Fibroblast of lung (primary cell): ENCODE data around the gene DNER. TPM values are rescaled to one million over a fixed set of nuclear protein-coding genes. Genes with fewer than 3 reads are reported as not detected.

ENCODE experiments used
- DNase-seq, 2 donors: peaks; one replicate each; pipeline versions ENCODE4 v3.0.0 to v3.0.0-alpha.2; 2010; ENCODE audit warnings: low read depth in 2 of 2
- H2AFZ ChIP-seq: 2 replicates; pipeline ENCODE4 v1.5.1; 2012; ENCODE audit warnings: low read length, control low read depth, inconsistent platforms
- H3K27ac ChIP-seq: 2 replicates; pipeline ENCODE4 v1.5.1; 2011; ENCODE audit warnings: low read length, control low read depth; ENCODE audit not compliant: insufficient read depth
- H3K27me3 ChIP-seq: 2 replicates; pipeline ENCODE4 v1.5.1; 2011; ENCODE audit warnings: mild to moderate bottlenecking, low read length; ENCODE audit not compliant: control insufficient read depth, insufficient read depth
- H3K36me3 ChIP-seq: 2 replicates; pipeline ENCODE4 v1.5.1; 2011; ENCODE audit warnings: low read length; ENCODE audit not compliant: control insufficient read depth, insufficient read depth
- H3K4me1 ChIP-seq: 2 replicates; pipeline ENCODE4 v1.5.1; 2011; ENCODE audit warnings: low read length; ENCODE audit not compliant: control insufficient read depth, insufficient read depth; ENCODE audit errors: extremely low read depth
- H3K4me2 ChIP-seq: 2 replicates; pipeline ENCODE4 v1.5.1; 2011; ENCODE audit warnings: low read length, control low read depth; ENCODE audit not compliant: insufficient read depth; ENCODE audit errors: extremely low read depth
- H3K4me3 ChIP-seq, 4 experiments: fragments of 200-600 bp in 1 of 4; sonication (generic) in 1 of 4; replicated peaks in 1 of 4; 2 replicates each; pipeline ENCODE4 v1.5.1; 2011 to 2016; ENCODE audit warnings: low read length in 4 of 4, low read depth in 3 of 4, mild to moderate bottlenecking in 3 of 4, control low read depth in 2 of 4, inconsistent platforms in 1 of 4, mixed read lengths in 1 of 4; ENCODE audit not compliant: insufficient read depth in 1 of 4; ENCODE audit errors: control extremely low read depth in 1 of 4
- H3K79me2 ChIP-seq: 2 replicates; pipeline ENCODE4 v1.5.1; 2012; ENCODE audit warnings: mild to moderate bottlenecking, low read length, inconsistent platforms; ENCODE audit not compliant: control insufficient read depth, insufficient read depth
- H3K9ac ChIP-seq: 2 replicates; pipeline ENCODE4 v1.5.1; 2011; ENCODE audit warnings: mild to moderate bottlenecking, low read length, control low read depth; ENCODE audit not compliant: insufficient read depth
- H3K9me3 ChIP-seq: 2 replicates; pipeline ENCODE4 v1.5.1; 2012; ENCODE audit warnings: low read depth, low read length; ENCODE audit not compliant: control insufficient read depth, insufficient read depth
- H4K20me1 ChIP-seq: 2 replicates; pipeline ENCODE4 v1.5.1; 2011; ENCODE audit warnings: low read length; ENCODE audit not compliant: control insufficient read depth, insufficient read depth; ENCODE audit errors: extremely low read depth
- CTCF ChIP-seq, 2 donors: IDR thresholded peaks in 1 of 2; conservative IDR thresholded peaks in 1 of 2; 1 replicate in 1 of 2; 2 replicates in 1 of 2; pipeline ENCODE4 v1.5.1; 2011 to 2012; ENCODE audit warnings: low read length in 2 of 2, control low read depth in 1 of 2, inconsistent platforms in 1 of 2, low read depth in 1 of 2, mild to moderate bottlenecking in 1 of 2
- EZH2 ChIP-seq: IDR thresholded peaks from 2 replicates; pipeline ENCODE4 v1.5.1; 2012; ENCODE audit warnings: low read length, control low read depth, mild to moderate bottlenecking; ENCODE audit errors: missing control alignments
- polyA plus RNA-seq, 2 donors: library from polyadenylated mRNA; depleted of rRNA in 1 of 2; stranded (reverse) in 1 of 2; unstranded in 1 of 2; fragments of >200 nt; gene quantifications; 2 replicates each; pipeline ENCODE4 v1.2.1, GENCODE V29; 2011 to 2012; ENCODE audit warnings: missing spikeins in 1 of 2
- total RNA-seq: library from RNA; depleted of rRNA; stranded (reverse); fragments of >200 nt; gene quantifications from 2 replicates; pipeline ENCODE4 v1.2.1, GENCODE V29; 2014

Gene DNER
- total and polyA plus RNA-seq, 2 donors (not counting 1 experiment from before 2014, with no cell fraction given) = 0.33 to 0.43 TPM

DNA sequence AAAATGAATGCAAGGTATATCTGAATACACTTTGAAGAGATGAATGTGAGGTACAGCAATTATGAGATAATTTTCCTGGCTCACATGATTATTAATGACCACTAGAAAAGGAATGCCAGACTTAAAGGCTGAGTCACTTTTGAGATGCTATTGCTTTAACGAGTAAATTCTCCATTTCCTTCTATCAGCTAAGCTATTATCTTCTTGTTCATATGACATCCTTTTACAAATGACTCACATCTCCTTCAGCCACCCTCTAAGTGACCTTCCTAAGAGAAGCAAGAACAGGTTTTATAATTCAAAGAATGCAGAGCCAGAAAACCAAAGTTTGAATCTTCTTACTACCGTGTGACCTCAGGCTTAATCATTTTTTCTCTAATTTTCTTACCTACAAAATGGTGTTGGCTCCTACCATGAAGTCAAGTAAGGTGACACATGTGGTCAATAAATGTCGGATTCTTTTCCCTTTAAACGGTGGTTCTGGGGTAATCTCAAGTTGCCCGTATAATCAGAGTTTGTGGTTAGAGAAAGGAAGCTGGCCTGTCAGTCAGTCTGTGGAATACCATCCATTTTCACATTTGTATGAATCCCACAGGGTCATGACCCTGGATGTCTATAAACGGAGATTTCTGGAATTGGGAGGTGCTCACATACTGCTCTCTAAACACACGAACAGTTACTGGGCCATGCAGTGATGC is 259.3 kb downstream of the DNER start:
- Histone ChIP-seq H3K27me3 (no peaks in the 10 kb centered on the region), H3K4me2 (peak overlapping the region; percentile 16), H3K36me3 (no peaks in the 10 kb centered on the region), H3K79me2 (no peaks in the 10 kb centered on the region), H4K20me1 (no peaks in the 10 kb centered on the region), H3K9ac (no peak overlapping the region), H3K9me3 (no peaks in the 10 kb centered on the region), H3K4me1 (peaks cover 5% of the 10 kb centered on the region), H3K27ac (peak overlapping the region; percentile 57), H2AFZ (peak overlapping the region; percentile 7), H3K4me3 (no peak overlapping the region)
- peak; percentile 68 to 99 for DNase-seq
- TF ChIP-seq CTCF (conservative IDR thresholded peaks at IDR 0.05 in 1 of 2, IDR thresholded peaks at IDR 0.05 in 1 of 2; ENCODE audit: low read depth in 1 of 2, low read length in 2 of 2) (no peak), EZH2 (no peak)

DNA sequence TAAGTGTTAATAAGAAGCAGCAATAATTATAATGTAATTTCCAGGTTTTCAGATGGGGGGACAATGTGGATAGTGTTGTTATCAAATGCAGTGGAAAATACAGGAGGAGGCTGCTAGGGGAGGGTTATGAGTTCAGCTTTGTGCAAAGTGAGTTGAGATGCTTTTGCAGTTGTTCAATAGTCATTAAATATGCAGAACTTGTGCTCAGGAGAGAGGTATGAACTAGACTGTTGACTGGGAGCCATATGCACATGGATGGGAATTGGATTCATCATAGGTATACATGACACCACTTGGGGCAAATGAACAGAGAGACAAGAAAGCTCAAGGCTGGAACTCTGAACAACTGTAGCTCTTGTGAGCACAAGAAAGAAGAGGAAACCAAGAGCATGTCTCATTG is 261.1 kb downstream of the DNER start:
- no peak overlapping the region for H3K4me3 ChIP-seq
- H3K4me1 ChIP-seq = peaks cover 5% of the 10 kb centered on the region
- no peak overlapping the region for H3K9ac ChIP-seq
- H4K20me1 ChIP-seq = no peaks in the 10 kb centered on the region
- no peak for DNase-seq
- H3K79me2 ChIP-seq = no peaks in the 10 kb centered on the region
- no peaks in the 10 kb centered on the region for H3K9me3 ChIP-seq
- H2AFZ ChIP-seq = no peak overlapping the region
- no peaks in the 10 kb centered on the region for H3K36me3 ChIP-seq
- no peak overlapping the region for H3K4me2 ChIP-seq
- H3K27me3 ChIP-seq = no peaks in the 10 kb centered on the region
- TF ChIP-seq EZH2 (no peak), CTCF (conservative IDR thresholded peaks at IDR 0.05 in 1 of 2, IDR thresholded peaks at IDR 0.05 in 1 of 2; ENCODE audit: low read depth in 1 of 2, low read length in 2 of 2) (no peak)
- no peak overlapping the region for H3K27ac ChIP-seq

DNA sequence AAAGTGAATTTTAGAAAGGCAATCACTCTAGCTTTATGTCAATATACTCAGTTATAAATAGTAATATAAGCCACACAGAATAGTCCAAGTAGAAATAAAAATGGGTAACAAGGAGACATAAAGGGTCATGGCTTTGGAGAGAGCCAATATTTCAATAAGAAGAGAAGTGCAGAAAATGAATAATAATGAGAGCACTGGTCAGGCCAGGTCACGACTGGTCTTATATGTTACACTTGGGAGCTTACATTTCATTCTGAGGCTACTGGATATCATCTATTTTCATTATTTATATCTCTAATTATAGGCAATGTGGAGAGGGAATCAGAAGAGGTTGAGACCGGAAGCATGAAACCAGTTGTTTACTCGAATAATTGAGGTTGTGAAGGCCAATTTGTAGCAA is 262.5 kb downstream of the DNER start:
- no peaks in the 10 kb centered on the region for H3K36me3 ChIP-seq
- no peak overlapping the region for H3K9ac ChIP-seq
- H3K4me3 ChIP-seq = no peak overlapping the region
- H3K27me3 ChIP-seq = no peaks in the 10 kb centered on the region
- DNase-seq = no peak
- no peaks in the 10 kb centered on the region for H3K9me3 ChIP-seq
- TF ChIP-seq EZH2 (no peak), CTCF (conservative IDR thresholded peaks at IDR 0.05 in 1 of 2, IDR thresholded peaks at IDR 0.05 in 1 of 2; ENCODE audit: low read depth in 1 of 2, low read length in 2 of 2) (no peak)
- H4K20me1 ChIP-seq = no peaks in the 10 kb centered on the region
- H3K4me2 ChIP-seq = no peak overlapping the region
- H3K27ac ChIP-seq = no peak overlapping the region
- no peak overlapping the region for H2AFZ ChIP-seq
- H3K4me1 ChIP-seq = peaks cover 5% of the 10 kb centered on the region
- no peaks in the 10 kb centered on the region for H3K79me2 ChIP-seq
